COLO668 (cell line): ENCODE data around the gene MTMR1.

ENCODE experiments used
- DNase-seq: peaks from one replicate; lab custom pipeline; 2025; ENCODE audit not compliant: unreplicated experiment; lab: John Stamatoyannopoulos, UW

Gene MTMR1

GRCh38 chrX:150777328-150777992, 84.3 kb downstream of the MTMR1 start:
- no peak for DNase-seq

- DNase-seq = no peak
Measured at GRCh38 chrX:150779385-150779784, 86.2 kb downstream of the MTMR1 start.

- DNase-seq = no peak
Measured at GRCh38 chrX:150781677-150782076, 88.5 kb downstream of the MTMR1 start.

- no peak for DNase-seq
Measured at GRCh38 chrX:150790021-150790420, 96.8 kb downstream of the MTMR1 start.

GRCh38 chrX:150792949-150793527, 99.8 kb downstream of the MTMR1 start:
- no peak for DNase-seq

- no peak for DNase-seq
Measured at GRCh38 chrX:150805736-150806135, 112.5 kb downstream of the MTMR1 start.

- DNase-seq = no peak
Measured at GRCh38 chrX:150806827-150807226, 113.6 kb downstream of the MTMR1 start.

- no peak for DNase-seq
Measured at GRCh38 chrX:150813922-150814321, 120.7 kb downstream of the MTMR1 start.
